ENCODE results near the gene NMT2.

NMT2 gene

GRCh38 chr10:15201589-15202300, 33.3 kb upstream of the NMT2 start:
- no peaks in the 10 kb centered on the region for H3K4me1 ChIP-seq (ENCODE audit: control insufficient read depth in 1 of 2, insufficient read depth in 1 of 2, low read depth in 1 of 2, low read length in 1 of 2)

DNA sequence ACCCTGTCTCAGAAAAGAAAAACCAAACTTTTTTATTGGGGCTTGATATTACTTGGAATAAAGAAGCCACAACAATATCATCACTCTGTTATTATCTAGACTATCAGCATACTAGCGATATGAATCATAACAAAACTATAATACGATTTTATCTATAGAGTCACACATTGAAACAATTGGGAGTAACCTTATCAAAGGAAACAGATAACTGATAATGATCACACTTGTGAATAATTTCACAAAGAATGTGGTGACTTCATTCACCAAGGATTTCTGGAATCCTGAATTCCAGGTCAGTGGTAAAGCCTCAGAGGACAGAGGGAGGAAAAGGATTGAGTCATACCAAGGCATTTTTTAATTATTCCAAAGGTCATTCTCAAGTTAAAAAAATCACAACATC, 32.1 kb upstream of the NMT2 start:
- Histone ChIP-seq H3K27ac (no peak overlapping the region), H3K27me3 (peaks cover 54% of the 10 kb centered on the region), H3K4me3 (ENCODE audit: low read depth in 1 of 2, low read length in 1 of 2) (no peak overlapping the region), H3K9me3 (no peaks in the 10 kb centered on the region), H3K36me3 (no peaks in the 10 kb centered on the region), H3K4me1 (ENCODE audit: control insufficient read depth in 1 of 2, insufficient read depth in 1 of 2, low read depth in 1 of 2, low read length in 1 of 2) (peaks cover 1 to 3% of the 10 kb centered on the region in 2 experiments)
- no peak for TF ChIP-seq CTCF (IDR thresholded peaks at IDR 0.05)

More at GRCh38 chr10:15201589-15202300, 33.3 kb upstream of the NMT2 start:
- TF ChIP-seq CTCF (IDR thresholded peaks at IDR 0.05): no peak
- H3K27ac ChIP-seq: no peak overlapping the region
- H3K36me3 ChIP-seq: no peaks in the 10 kb centered on the region
- H3K9me3 ChIP-seq: no peaks in the 10 kb centered on the region
- no peak overlapping the region for H3K4me3 ChIP-seq (ENCODE audit: low read depth in 1 of 2, low read length in 1 of 2)
- H3K27me3 ChIP-seq: peaks cover 64% of the 10 kb centered on the region

GRCh38 chr10:15197911-15198310, 29.4 kb upstream of the NMT2 start:
- TF ChIP-seq CTCF (IDR thresholded peaks at IDR 0.05): no peak
- peaks cover 13% of the 10 kb centered on the region for H3K9me3 ChIP-seq
- H3K36me3 ChIP-seq: no peaks in the 10 kb centered on the region
- H3K4me3 ChIP-seq (ENCODE audit: low read depth in 1 of 2, low read length in 1 of 2): no peak overlapping the region
- no peak overlapping the region for H3K27ac ChIP-seq
- H3K4me1 ChIP-seq (ENCODE audit: control insufficient read depth in 1 of 2, insufficient read depth in 1 of 2, low read depth in 1 of 2, low read length in 1 of 2): peaks cover 4 to 5% of the 10 kb centered on the region in 2 experiments
- H3K27me3 ChIP-seq: peaks cover 50% of the 10 kb centered on the region

GRCh38 chr10:15197276-15197675, 28.8 kb upstream of the NMT2 start:
- Histone ChIP-seq H3K9me3 (peaks cover 13% of the 10 kb centered on the region), H3K27me3 (peaks cover 49% of the 10 kb centered on the region), H3K36me3 (no peaks in the 10 kb centered on the region), H3K4me3 (ENCODE audit: low read depth in 1 of 2, low read length in 1 of 2) (no peak overlapping the region), H3K4me1 (ENCODE audit: control insufficient read depth in 1 of 2, insufficient read depth in 1 of 2, low read depth in 1 of 2, low read length in 1 of 2) (peaks cover 4 to 5% of the 10 kb centered on the region in 2 experiments), H3K27ac (no peak overlapping the region)
- no peak for TF ChIP-seq CTCF (IDR thresholded peaks at IDR 0.05)

GRCh38 chr10:15196021-15196834, 27.7 kb upstream of the NMT2 start:
- no peak for TF ChIP-seq CTCF (IDR thresholded peaks at IDR 0.05)
- H3K27me3 ChIP-seq: peaks cover 41% of the 10 kb centered on the region
- H3K9me3 ChIP-seq: peaks cover 13% of the 10 kb centered on the region
- peaks cover 4 to 5% of the 10 kb centered on the region in 2 experiments for H3K4me1 ChIP-seq (ENCODE audit: control insufficient read depth in 1 of 2, insufficient read depth in 1 of 2, low read depth in 1 of 2, low read length in 1 of 2)
- H3K36me3 ChIP-seq: no peaks in the 10 kb centered on the region
- no peak overlapping the region for H3K27ac ChIP-seq
- H3K4me3 ChIP-seq (ENCODE audit: low read depth in 1 of 2, low read length in 1 of 2): no peak overlapping the region
